Skin of body (tissue), 2 donors: ENCODE results near the gene BMP5. TPM values are rescaled to one million over a fixed set of nuclear protein-coding genes. Genes with fewer than 3 reads are reported as not detected.

Experiments used
- DNase-seq: peaks from one replicate; lab custom pipeline; 2025; lab: John Stamatoyannopoulos, UW
- total RNA-seq: library from RNA; depleted of rRNA; stranded (reverse); fragments of >200 nt; gene quantifications from one replicate; pipeline ENCODE4 v1.2.3, GENCODE V29; 2014

The BMP5 gene
- total RNA-seq, 1 donor from 2014 or later = 5.0 TPM

GRCh38 chr6:55714831-55715230 is 160.6 kb downstream of the BMP5 start:
- DNase-seq = no peak

DNA sequence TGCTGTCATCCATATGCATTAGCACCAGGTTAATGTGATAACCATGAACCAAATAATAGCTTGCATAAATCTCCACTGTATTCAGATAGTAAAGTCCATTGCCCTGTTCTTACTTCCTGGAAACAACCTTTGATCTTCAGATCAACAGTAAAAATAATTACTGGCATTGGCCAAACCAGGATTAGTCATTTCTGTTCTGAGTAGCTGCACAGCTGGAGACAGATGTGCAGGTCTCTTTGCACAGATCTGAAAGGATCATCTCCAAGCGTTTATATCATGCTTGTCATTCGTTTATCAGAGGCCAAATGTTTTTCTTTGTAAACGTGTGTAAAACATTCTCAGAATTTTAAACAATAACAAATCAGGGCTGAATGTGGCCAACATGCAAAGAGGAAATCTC is 162.0 kb downstream of the BMP5 start:
- DNase-seq = peak; percentile 48

DNA sequence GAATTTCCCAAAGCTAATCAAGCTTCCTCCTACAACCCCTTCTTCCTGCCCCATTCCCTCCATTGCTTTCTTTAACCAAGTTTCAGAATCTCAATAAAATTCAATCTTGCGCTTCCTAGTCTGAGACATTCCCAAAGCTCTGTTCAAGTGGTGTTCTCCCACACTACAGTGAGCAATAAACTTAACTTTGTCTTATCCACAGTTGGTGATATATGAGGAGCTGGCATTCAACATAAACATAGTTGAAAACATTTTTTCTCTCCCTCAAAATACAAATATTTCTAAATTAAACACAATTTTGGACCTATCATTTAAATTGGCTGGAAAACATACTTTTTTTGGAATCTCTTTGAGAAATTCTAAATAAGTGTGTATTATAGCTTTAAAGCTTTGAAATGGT is 166.7 kb downstream of the BMP5 start:
- DNase-seq = no peak

GRCh38 chr6:55705451-55706440 is 169.6 kb downstream of the BMP5 start:
- DNase-seq = peak; percentile 59

DNA sequence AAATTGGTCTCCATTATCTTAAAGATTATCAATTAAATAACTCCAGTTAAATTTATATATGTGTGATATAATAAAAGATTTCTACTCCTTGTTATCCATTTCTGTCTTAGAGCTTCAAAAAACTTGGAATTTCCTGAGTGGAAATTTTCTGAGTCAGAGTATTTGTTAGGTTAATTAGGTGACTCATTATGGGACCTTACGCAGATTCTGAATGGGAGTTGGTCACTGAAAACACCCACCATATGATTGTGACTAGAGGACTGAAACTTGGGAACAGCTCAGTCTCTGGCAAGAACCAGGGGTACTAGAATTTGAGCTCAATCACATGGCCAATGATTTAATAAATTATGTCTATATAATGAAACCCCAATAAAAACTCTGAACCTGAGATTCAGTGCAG is 171.0 kb downstream of the BMP5 start:
- DNase-seq = no peak
